HUDEP-2 (cell line): ENCODE data around the gene PHLDA2.

Experiments
- DNase-seq, 76 experiments: peaks; one replicate each; lab custom pipeline; 2025; ENCODE audit not compliant: unreplicated experiment in 76 of 76; lab: John Stamatoyannopoulos, UW

The PHLDA2 gene, protein sequence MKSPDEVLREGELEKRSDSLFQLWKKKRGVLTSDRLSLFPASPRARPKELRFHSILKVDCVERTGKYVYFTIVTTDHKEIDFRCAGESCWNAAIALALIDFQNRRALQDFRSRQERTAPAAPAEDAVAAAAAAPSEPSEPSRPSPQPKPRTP

DNA sequence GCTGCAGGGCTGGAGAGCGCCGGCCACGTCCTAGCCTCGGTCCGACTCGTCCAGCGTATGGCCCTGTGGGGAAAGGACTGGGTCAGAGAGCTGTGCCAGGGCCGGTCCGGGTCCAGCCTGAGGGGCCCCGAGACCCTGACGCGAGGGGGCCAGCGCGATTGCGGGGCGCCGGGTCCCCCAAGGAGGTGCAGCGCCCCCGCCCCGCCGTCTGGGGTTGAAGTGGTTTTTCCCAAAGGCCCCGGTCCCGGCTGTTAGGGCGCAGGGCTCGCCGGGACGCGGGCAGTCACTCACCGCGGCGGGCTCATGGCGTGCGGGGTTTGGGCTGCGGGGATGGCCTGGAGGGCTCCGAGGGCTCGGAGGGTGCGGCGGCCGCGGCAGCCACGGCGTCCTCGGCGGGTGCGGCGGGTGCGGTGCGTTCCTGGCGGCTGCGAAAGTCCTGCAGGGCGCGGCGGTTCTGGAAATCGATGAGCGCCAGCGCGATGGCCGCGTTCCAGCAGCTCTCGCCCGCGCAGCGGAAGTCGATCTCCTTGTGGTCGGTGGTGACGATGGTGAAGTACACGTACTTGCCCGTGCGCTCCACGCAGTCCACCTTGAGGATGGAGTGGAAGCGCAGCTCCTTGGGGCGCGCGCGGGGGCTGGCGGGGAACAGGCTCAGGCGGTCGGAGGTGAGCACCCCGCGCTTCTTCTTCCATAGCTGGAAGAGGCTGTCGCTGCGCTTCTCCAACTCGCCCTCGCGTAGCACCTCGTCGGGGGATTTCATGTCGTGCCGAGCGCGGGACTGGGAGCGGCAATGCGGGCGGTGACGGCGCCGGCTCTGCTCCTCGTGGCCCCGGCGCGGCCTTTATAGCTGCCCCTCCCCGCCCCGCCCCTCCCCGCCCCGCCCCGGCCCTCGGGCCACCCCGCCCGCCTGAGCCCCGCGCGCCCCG, at the start of gene PHLDA2:
TSS of gene PHLDA2 (minus strand) at position 816 of the 926 bp plus-strand sequence. CDS start at position 760, 56 bp downstream.
- peak in 63 of 76 experiments; percentile 26 to 76 (median 52) for DNase-seq

DNA sequence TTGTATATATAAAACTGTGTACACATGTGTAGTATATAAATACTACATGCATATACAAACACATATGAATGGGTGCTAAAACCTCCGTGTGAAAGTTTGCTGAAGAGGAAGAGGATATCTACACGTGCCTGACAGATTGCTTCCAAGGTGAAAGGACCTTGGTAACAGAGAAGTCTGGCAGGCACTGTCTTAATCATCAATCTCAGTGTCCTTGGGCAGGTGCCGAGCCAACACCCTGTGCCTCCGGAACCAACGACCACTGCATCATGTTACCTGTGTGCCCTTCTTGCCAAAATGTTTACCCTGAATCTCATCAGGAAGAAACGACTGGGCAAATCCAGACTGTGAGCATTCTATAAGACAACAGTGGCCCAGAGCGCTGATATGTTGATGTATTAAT, 47.9 kb upstream of the PHLDA2 start:
- DNase-seq, result no peak

DNA sequence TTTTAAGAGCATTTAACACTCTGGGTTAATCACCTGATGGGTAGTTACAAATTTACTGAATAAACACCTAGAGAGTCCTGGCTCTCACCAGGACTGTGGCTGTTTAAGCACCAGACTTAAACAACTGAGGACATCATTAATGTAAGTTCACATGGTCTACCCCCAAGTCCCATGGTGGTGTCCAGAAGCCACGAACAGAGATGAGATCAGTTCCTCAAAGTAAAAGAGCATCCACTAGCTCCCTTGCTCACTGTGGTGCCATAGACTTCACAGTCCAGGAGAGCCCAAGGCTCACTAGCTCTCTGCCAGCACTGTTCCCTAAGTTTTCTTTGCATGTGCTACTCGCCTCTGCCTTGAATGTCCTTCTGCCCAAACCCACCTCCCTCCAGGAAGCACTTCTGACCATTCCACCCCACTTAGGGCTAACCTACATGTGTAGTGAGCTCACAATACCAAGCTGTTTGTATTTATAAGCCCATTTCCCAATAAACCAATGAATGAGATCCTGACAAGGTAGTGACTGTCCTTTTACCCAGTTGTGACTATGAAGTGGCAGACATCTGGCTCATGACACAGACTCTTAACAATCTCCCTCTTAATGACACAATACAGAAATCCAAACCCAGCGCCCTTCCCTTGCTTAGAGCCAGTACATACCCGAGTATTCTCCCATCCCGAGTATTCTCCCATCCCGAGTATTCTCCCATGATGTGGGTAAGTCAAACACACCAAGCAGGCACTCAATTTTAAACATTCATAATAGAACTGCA, 47.3 kb upstream of the PHLDA2 start:
- no peak for DNase-seq

DNA sequence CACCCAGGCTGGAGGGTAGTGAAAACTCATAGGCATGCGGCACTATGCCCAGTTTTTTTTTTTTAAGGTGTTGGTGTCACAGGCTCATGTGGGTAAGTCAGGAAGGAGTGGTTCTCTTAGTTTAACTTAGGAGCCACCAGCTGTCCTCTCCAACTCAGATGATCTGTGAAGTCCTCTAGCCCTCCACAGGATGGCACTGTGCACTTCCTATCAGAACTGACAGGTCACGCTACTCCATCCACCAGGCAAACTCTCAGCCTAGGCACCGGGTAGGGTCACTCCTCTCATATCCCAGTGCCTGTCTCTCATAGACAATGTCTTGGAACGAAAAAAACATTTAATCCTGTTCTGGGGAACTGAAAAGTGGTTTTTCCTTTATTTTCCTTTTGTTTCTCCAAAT, 46.4 kb upstream of the PHLDA2 start:
- DNase-seq, result peak in 34 of 76 experiments; percentile 6 to 56 (median 34)

DNA sequence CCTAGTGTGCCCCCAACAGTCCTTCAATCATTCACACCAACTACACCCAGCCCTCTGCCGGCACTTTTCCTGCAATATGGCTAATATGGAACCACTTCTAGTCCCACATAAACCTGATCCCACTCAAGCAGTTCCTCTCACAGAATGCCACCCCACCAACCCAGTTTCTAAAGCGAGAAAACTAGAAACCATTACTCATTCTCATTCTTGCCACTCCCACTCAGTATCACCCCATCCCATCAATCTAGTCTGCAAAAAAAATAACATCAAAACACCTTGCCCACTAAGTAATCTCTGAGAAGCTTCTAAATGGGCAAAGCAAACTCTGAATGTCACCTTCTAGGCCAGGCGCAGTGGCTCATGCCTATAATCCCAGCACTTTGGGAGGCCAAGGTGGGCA, 45.1 kb upstream of the PHLDA2 start:
- DNase-seq, result no peak

DNA sequence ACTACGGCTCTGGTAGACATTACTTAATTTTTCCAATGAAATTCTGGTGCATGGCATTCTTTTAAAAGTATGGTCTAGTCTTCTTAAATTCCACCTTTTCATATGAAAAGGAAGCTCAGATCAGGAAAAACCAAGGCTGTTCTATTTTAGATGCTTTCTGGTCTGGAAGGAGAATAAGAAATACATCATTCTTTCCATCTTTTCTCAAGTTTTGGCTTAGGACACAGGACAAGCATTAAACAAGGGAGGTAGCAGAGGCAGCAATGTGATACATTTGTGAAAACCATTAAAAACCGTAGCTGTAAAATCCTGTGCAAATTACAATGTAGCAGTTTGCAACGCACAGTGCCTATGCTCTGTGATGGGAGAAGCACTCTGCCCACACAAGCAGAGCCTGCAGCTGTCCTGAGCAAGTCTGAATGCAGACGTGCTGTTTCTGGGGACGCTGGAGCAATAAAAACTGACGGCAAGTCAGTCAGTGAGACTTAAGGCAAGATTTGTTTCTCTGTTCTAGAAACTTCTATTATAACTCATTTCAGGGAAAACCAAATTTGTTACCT, 39.2 kb upstream of the PHLDA2 start:
- DNase-seq, result no peak

DNA sequence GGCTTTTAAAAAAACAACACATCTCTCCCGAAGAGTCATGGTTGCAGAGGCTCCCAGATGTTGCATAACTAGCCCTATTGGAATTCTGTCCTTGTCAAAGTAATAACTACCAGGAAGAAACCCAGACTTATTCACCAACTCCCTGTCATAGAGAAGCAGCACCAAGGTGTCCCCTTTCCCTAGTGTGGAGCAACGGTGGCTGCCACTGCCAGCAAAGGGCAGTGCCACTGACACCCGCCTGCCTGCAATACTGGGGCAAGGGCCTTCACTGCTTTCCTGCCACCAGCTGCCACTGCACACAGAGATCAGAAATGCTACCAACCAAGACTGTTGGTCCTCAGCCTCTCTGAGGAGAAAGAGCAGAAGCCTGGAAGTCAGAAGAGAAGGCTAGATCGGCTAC, 35.6 kb upstream of the PHLDA2 start:
- DNase-seq, result no peak

DNA sequence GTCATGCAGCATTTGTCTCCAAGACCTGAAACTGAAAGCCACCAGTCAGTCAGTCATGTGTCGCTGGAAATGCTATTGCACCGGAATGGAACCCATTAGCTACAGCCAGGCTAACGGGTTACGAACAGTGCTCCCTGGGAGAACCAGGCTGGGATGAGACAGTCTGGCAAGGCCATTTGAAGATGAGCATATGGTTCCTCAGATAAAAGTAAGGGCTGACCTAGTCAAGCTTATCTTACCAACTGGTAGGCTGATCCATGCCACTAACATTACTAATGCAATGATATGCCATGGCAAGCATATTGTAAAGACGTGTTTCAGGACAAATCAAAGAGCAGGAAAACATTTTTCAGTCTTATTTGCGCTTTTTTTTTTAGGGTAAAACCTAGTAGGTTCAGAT, 34.5 kb upstream of the PHLDA2 start:
- DNase-seq, result peak in 60 of 76 experiments; percentile 8 to 81 (median 44)

DNA sequence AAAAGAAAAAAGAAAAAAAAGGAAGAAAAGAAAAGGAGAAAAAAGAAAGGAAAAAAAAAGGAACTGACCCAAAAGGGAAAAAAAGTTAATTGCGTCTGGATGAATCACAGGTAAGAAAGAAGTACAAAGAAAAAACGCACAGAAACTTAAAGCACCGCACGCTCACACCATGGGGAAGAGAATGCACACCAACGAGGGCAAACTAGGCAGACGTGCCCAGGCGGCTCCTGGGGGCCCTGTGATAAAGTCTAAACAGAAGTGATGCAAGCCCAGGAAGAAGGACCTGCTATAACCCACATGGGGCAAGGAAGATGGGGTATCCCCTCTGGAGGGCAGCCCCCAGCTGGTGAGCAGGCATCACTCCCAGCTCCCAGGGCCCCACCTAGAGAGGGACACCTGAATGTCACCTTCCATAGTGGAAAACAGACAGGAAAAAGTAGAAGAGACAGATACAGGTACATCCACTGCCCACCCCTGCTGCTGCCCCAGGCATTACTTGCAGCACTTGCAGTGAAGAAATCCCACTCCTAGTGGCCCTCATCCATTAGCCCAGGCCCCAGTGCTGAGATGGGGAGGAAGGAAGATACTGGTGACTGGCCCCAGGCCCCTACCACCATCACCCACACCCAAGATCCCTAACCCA, 34.0 kb upstream of the PHLDA2 start:
- no peak for DNase-seq

DNA sequence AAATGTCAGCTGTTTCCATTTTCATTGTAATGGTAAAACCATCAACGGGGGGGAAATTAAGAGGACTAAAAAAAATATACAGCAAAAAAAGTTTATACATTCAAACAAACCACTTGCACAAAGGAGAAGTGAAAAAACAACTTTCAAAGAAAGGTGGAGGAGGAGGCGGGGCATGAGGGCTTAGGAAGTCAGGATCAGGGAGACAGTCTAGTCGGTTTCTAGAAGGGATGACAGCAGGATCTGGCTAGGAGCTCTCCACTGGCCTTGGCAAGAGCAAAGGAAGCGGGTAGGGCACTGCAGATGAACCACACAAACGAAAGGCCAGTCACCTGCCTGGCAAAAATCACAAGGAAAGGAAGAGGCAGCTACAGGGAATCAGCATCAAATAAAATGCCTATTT, 31.9 kb upstream of the PHLDA2 start:
- no peak for DNase-seq

DNA sequence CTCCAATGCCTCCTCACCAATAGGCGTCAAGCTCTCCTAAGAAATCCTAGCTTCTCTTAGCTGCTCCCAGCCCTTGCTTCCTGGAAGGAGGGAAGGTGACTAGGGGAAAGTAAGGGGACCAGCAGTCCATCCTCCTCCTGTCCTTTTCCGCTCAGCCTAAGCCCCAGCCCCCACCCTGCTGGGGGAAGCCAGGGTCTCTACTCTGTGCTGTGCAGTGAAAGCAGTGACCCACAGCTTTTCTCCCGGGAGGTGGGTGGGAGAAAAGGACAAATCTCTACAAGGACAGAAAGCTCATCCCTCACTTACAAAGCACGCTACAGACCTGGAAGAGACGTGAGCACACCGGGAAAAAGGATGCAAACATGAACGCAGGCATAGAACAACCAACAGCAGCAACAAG, 30.9 kb upstream of the PHLDA2 start:
- no peak for DNase-seq

DNA sequence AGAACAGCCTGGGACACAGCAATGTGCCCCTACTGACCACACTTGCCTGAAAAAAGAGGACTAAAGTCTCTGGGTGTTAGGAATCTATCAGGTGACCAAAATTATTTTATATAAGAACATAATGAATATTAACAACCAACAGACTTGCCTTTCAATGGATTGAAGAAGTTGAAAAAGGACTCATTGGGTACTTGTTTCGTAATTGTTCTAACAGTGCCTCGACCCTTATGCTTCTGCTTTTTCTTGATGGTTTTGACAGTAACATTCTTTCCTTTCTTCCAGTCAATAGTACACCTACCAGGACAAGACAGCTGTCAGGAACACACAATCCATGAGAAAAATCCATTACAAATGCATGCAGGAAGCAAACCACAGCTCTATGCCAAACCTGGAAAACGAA, 29.0 kb upstream of the PHLDA2 start:
- no peak for DNase-seq

DNA sequence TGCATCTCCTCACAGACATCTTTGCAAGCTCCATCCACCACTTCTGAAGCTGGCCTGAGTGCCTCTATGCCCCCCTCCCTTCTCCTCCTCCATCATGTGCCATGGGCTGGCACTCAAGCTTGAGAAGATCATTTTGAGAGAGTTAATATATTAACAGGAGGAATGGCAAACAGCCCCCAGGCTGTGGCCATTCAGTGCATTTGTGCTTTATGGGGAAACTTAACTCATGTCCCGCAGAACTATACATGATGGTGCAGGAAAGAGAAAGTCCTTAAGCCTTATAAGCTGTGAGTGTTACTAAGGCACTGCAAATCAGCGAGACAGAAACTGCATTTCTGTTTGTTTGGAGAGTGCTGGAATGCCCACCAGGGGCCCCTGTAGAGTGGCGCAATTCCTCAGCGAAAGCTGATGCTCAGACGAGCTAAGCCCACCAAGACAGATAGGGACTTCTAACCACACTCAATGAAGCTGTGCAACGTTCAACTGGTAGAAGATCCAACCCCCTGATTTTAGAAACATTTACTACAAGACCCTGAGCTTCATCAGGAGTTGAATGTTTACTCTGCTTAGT, 26.8 kb upstream of the PHLDA2 start:
- DNase-seq, result no peak

DNA sequence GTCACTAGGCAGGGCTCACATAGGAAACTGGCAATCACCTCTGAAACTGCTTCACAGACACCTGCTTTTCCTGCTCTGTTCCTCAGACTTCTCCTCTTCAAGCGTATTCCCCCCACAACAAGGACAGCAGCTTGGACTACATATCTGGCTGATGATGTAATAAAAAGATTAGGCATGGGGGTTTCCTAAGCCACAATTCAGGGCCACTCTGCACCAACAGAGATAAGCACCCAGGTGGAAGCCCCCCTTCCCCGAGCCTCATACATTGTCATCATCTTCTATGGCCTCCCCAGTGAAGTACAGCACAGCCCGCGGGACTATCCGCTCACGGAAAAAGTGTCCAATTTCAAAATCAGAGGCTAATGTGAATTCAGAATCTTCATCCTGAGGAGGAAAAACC, 25.0 kb upstream of the PHLDA2 start:
- DNase-seq, result no peak

DNA sequence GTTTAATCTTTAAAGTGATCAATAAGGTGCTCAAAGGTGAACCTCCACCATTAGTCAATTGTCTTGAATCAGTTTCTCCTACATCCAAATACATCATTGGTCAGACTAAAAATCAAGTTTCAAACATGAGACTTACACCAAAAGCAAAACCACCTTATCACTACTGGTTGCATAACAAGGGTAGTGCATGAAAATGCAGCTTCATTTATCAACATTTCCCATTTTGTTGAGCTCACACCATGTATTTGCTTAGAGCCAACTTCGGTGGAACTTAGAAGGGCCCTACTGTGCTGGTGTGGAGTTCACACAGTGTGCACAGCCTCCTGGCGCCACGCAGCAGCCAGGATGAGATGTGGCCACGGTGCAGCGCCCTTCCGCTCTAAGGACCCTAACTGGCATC, 23.1 kb upstream of the PHLDA2 start:
- DNase-seq, result no peak

DNA sequence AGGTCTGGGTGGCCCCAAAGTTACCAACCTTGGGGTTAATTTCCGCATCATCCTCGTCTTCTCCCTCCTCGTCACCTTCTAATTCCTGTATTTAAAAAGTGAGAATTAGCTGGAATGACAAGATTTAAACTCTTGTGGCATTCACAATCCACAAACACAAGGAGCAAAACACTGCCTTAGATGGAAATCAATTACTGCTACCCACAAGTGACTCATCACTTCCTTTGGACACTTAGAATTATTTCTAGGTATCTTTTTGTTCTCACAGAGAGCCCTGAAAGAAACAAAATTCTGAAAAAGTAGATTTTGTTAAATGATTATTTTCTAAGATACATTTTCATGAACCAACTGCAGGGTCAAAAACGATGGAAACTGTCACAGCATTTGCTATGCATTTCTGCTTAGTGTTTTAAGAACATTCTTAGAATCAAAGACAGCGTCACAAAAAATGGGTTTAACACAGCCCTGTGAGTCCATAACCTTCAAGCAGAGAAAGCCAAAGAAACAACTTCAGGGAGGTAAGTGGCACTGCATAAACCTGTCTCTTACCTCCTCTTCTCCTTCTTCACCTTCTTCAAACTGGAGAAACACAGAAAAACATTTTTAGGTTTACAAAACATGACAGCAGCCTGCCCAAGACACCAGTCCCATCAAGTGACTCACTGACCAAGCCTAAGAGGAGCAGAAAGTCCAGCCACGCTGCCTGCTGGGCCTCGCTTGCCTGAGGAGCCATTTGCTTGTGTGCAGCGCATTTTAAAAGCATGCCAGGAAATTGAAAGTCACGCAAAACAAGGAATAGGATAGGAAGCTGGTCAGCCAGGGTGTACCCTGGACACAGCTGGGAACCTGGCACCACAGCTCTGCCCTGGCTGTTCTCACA, 22.3 kb upstream of the PHLDA2 start:
- DNase-seq, result no peak

DNA sequence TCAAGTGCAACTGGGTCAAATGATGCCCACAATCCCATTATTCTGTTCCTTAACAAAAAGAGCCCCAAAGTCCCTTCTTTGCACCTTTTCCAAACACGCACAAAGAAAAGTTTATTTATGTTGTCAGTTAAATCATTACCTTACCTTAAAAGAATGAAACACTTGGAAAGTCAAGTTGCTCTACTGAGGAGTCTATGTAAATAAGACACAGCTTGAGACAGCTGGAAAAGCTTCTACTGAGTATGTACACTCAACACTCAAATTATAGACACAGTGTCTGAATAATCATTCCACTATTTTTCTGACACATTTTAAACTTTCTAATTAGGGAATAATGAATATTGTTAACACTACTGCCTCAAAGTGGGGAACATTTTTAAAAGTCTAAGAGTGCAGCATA, 21.6 kb upstream of the PHLDA2 start:
- no peak for DNase-seq

DNA sequence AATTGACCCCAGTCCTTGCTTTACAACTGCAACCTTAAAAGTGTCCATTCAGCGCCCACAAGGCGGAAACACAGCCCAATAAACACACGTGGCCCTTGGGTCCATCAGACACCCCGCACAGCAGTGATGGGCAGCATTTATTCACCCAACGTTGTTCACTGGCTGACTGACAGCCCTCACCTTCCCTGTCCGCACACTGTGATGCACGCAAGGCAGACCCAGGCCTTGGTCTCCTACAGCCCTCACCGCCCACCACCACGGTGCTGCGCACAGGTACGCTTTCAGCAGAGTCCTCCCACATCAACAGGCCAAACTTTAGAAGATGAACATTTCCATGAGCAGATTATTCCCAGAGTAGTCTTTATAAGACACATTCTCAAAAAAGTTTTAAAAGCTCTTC, 20.7 kb upstream of the PHLDA2 start:
- no peak for DNase-seq

DNA sequence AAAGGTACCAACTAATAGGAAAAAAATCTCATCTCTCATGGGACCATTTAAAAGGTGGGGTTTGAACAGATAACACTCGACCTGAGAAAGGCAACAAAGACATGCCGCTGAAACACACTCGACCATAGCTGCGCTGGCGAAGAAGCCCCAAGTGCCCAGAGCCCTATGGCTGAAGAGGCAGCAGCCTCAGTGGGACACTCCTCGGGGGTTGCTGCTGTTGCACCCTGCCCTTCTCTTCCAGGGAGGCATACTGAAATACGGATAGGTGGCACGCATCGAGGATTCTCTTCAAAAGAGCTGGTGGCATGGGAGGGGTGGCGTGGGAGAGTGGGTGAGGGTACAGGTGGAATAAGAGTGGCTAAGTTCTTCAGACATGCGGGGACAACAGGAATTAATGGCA, 18.5 kb upstream of the PHLDA2 start:
- no peak for DNase-seq
